ENCODE results near the gene KCNMA1.

Gene KCNMA1

DNA sequence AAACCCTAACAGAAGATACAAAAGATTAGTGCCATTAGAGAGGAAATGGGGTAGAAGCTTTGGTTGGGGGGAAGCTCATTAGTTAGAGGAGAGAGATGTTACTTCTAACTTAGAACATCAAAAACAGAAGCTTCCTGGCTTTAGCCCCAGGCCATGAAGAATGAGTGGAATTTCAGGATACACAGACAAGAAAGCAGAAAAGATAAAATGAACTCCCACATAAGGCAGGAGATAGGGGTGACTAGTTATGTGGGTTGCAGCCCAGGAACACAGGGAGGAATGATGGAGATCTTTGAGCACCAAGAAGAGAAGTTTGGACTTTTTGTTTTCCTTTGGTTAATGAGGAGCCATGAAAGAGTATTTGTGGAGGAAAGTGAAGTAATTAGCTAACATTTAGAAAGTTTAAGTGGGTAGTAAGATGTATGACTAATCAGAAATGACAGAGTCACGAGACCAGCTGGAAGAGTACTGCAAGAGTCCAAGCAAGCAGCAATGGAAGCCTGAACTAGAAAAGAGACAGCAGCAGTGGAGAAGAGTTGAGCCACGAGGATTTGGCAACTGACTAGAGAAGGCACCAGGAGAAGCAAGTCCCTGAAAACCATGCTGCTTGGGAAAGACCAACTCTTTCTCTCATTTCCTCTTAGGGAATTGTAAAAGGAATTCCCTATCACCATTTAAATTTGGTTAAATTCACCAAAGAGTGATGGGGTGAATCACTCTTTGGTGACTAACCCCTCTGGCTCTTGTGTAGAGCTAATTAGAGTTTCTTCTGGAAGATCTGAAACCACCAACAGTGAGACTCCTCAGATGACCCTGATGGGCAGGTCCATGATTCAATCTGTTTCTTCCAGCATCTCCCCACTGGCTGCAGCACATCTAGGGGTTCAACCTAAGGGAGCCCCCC lies 131.9 kb downstream of the KCNMA1 start:
- DNase-seq: peak; percentile 51 to 78 (median 70)

DNA sequence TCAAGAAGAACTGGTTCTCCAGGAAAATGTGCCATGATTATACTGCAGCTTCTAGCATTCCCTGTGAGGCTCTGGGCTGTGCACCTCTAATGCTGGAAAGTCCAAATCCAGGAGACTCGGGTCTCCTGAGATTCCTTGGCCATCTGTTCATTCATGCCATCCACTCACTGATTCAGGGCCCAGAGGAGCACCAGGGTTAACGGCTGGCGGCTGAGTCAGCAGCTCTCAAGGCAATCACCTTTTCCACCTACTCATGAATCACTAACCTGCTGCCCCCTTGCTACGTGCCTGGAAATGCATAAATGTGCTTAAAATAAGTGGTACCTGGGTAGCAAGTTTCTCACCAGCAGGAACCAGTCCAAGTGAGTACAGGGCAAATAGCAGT lies 132.7 kb downstream of the KCNMA1 start:
- no peak for DNase-seq

DNA sequence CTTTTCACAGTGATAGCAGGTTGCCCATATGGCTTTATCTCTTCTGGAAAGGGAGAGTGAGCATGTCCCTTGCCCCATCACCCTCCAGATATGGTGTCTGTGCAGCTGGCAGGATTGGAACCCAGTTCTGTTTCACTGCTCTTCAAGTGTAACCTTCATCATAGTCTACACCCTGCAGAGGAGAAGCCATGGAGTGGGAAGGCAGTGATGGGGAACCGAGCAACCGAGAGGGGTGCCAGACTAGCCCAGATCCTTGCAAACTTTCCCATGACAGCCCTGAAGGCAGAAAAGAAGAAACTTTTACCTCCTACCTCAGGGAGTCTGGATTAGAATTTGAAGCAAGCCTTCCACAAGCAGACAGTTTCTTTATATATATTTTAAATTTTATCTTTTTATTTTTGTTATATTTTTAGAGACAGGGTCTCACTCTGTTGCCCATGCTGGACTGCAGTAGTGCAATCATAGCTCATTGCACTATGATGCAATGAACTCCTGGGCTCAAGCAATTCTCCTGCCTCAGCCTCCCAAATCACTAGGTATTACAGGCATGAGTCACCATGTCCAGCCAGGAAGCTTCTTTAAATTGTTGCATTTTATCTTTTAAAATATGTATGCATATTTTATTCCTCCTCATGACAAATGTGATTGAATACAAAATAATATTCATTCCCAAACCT lies 133.3 kb downstream of the KCNMA1 start:
- DNase-seq: peak in 3 of 4 experiments; percentile 11 to 40 (median 32)

DNA sequence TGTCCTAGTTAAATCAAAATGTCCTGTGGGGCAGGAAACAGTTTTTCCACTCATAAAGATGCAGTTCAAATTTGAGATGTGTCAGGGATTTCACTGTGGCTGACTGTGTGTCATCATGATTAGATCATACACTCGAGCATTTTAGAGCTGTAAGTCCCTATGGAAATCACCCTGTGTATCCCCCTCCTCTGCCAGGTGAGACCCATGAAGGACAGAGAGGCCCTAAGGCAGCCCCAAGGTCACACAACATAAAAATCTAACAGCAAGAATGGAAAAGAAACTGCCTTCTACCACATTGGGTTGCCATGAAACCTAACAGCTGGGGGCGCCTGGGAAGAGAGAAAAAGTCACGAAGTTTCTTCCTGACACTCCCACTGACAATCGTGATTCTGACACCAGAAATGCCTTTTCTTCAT lies 135.8 kb downstream of the KCNMA1 start:
- peak; percentile 12 to 52 (median 25) for DNase-seq

DNA sequence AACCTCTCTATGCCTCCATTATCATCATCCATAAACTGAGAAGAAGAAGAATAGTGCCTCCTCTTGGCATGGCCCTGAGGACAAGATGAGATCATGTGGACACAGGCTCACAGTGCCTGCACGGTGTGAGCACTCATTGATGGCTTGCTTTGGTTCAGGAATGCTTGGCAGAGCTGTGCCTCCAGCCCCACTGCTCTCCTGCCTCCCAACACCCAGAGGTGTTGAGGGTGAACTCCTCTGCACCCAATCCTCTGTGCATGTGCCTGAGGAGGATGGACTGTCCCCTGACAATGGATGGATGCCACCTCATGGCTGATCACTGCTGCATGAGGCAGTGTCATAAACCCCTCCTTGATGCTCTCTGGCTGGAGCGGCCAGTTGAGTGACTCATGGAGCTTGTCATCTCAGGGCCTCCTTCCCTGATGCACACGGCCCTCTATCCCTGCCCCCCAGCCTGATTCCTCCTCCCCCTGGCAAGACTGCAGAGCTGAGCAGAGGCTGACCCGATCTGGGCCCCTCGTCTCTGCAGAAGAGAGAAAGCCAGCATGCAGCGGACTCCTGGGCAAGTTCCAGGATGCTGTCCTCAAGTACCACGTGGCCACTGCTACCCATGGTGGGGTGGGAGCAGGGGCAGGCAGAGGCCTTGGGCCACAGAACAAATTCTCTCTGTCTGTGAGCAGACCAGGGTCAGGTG lies 136.3 kb downstream of the KCNMA1 start:
- DNase-seq: peak in 3 of 4 experiments; percentile 45

DNA sequence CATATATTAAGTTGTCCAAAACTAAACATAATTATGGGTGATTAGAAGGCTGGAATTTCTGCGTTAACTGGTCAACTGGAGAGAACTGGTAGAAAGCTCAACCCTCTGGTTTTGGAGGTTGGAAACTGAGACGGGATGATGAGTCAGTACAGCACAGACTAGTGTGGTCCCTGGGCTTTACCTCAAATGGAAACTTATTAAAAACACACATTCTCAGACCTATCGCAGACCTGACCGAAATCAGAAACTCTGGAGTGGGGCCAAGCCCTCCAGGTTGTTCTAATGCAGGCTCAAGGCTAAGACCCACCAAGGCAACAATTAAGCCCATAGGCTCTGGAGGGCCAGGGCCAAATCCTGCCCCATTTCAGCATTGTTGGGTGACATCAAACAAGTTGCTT lies 136.9 kb downstream of the KCNMA1 start:
- DNase-seq: no peak

DNA sequence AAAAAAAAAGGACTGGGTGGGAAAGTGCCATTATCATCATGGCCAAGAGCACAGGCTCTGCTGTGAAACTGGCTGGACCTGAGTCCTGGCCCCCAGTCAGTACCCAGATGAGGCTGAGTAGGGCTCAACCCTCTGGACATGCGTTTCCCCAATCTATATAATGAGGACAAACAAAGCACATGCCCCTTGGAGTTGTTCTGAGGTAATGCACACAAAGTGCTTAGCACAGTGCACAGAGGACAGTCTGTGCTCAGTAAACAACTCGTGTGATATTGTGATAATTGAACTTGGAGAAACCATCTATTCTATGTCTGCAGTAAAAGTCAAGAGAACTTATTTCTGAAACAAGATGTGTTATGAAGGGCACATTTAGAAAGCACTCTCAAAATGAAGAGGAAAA lies 138.8 kb downstream of the KCNMA1 start:
- no peak for DNase-seq

DNA sequence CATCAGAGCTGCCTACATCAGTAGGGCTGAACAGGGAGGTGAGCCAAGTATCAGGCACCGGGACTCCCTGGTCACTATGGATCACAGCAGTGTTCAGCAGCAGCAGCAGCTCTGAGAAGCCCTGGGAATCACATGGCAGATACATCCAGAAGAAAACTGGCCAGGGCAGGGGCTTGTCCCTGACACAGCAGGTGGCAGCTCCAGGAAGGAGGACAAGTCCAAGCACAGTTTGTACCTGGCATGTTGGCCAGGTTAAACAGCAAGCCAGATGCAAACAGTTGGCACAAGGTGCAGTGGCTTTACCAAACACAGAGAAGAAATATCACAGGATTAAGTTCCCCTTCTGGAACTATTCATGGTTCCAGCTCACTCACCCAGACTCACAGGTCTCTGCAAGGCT lies 139.4 kb downstream of the KCNMA1 start:
- peak in 2 of 4 experiments; percentile 6 to 14 for DNase-seq

DNA sequence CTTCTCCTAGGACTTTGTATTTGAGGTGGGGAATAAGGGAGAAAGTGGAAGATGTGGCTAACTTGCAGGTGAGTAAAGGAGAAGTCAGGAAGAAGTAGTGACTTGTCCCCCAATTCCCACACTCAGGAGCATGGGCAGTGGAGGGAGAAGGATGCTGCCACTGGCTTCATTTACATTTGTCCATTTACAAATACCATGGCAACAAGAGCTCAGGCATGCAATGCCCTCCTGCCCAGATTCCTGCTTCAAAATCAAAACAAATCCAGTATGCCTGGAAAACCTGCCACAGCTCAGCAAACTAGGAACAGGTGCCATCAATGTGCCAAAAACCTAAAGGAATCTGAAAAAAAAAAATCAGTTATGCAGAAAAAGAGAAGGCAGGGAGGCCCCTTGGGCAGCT lies 139.9 kb downstream of the KCNMA1 start:
- no peak for DNase-seq

DNA sequence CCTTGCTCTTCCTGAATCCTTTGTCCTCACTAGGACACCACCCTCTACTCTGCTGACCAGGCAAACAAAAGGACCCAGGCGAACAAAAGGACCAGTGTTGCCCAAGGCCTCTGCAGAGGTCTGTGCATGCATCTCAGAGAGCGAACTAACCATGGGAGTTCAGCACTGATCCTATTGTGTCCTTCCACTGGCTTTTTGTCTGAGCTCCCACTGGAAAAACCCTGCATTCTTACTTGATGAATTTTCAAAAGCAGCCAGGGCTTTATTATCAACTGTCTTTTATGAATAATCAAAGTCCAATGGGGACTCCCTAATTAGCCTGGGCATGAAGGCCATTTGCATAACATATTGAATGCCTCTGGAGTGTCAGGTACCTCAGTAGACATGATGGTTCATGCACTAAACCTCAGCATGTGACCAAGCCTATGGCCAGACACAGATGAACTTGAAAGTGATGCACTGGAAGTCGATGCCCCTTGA lies 140.6 kb downstream of the KCNMA1 start:
- DNase-seq: no peak

DNA sequence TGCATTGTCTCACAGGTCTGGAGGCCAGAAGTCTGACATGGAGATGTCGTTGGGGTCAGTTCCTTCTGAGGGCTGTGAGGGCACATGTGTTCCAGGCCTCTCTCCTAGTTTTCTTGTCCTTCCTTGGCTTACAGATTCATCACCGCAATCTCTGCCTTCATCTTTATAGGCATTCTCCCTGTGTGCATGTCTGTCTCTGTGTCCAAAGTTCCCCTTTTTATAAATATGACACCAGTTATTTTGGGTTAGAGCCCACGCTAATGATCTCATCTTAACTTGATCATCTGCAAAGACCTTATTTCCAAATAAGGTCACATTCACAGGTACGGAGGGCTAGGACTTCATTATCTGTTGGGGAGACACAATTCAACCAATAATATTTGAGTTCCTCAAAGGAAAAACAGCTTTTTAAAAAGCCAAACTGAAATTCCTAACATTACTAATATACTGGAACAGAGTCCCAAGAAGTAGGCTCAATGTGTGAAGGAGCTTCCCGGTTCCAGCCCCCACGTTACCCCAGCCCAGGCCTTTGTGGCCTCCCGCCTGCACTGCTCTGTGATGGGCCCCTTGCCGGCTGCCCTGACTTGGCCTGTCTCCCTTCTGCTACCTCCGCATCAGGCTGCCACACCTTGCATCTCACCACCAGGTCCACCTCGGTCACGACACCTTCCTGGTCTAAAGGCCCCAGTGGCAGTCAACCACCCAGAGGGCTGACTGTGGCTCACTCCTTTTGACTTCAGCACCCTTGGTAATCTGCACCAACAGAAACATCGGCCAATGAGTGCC lies 142.7 kb downstream of the KCNMA1 start:
- peak; percentile 26 to 70 (median 46) for DNase-seq

DNA sequence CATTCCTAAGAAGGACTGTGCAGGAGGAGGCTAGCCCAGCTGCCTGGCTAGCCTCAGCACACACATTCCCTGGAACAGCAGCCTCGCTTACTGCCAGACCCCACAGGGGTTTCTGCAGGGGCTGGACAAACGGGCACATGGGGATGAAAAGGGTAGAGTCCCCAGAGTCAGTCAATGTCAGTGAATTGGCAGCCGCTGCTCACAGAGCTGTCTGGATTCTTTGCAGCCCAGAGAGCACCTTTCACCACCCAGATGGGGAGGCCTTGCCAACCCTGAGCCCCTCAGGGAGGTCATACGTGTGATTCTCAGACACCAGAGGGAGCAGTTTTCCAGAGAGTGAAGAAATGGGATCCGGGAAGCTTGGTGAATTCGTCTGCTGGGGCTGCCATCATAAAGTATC lies 143.3 kb downstream of the KCNMA1 start:
- DNase-seq: no peak

DNA sequence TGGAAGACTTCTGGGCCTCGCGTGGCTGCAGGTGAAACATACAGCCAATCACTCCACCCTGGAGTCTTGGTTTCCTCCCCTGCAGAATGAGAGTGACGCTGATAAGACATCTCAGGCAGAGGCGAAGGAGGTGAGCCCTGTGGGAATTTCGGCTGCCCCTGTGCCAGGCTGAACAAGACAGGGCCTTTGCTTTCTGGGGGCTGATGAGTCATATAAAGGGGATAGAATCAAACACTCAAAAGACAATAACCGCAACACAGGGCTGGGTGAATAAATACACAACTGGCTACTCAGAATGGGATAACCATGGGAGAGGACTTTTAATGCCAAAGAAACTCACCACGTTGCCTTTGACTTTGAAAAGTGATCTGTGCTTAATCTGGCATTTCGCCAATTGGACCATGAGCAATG lies 143.8 kb downstream of the KCNMA1 start:
- no peak for DNase-seq

DNA sequence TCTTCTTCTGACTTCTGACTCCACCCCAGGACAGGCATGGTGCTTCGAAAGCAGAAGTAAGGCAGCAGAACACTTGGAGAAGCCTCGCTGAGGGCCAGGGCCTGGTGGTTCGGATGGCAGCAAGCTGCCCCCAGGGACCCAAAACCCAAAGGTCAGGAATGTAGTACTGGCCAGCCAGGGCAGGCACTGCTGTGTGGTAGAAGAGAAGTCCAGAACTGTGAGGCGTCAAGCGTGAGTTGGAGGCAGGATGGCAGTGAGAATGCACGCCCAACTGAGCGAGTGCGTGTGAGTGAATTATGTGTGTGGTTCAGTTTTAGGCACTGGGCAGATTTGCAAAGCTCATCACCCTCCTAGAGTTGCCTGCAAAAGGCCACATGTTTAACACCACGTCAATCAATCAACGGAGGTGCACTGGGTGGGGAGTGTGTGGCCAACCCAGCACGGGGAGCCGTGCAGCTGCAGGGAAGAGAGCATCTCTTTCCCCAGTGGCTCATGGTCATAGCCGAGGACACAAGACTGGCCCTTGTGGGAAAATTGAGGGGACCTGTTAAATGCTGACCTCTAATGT lies 144.3 kb downstream of the KCNMA1 start:
- peak in 1 of 4 experiments; percentile 13 for DNase-seq

DNA sequence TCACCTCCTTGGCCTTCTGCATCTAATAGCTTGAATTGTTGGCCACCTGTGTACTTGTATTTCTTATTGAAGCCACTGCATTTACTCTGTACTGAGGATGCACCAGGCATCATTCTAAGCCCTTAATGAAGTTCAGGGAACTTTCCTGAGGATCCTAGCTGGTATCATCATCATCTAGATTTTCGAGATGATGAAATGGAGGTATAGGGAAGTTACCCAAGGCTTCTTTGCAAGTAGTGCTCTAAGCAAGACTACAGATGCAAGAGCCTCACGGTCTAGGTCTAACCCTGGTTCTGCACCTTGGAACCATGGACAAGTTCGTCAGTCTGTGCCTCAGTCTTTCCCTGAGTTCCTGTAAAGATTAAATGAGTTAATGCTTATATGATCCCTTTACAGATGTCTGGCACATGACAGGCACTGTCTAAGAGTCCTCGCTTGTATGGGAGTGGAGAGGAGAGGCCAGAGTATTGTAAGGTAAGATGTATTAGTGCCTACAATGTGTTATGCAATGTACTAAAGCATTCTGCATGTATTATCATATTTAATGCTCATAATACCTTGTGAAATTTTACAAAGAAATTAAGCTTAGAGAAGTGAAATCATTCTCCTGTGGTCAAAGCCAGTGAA lies 145.1 kb downstream of the KCNMA1 start:
- DNase-seq: peak in 3 of 4 experiments; percentile 12 to 45 (median 37)

DNA sequence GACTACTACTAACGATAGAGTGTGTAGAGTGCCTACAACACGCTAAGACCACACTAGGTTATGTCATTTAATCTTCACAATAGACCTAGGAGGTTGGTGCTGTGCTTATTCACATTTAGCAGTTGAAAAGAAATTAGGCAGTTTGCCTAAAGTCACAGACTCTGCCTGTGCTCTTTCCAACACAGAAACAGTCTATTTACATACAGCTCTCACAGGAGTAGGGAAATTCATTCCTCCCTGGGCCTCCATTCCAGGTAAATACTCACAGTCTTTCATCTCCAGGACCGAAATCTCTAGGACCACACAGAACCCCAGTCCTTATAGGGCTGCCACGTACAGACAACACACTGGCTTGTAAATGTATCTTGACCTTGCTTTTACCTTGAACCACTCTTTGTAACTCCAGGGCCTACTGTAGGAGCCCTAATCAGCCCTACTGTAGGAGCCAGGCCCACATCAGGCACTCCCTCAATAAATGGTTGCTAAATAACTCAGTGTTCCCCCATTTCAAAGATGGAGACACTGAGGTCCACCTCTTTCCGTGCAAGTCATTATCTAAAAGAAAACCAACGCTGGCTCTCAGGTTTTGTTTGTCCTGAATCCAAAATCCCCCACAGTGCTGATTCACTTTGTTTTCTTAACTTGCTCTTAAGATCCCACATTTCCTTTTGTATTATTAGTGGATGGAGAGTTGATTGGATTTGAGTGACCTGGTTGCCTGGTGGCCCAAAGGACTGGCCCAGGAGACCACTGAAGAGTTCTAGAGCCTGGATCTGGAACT lies 146.9 kb downstream of the KCNMA1 start:
- no peak for DNase-seq

DNA sequence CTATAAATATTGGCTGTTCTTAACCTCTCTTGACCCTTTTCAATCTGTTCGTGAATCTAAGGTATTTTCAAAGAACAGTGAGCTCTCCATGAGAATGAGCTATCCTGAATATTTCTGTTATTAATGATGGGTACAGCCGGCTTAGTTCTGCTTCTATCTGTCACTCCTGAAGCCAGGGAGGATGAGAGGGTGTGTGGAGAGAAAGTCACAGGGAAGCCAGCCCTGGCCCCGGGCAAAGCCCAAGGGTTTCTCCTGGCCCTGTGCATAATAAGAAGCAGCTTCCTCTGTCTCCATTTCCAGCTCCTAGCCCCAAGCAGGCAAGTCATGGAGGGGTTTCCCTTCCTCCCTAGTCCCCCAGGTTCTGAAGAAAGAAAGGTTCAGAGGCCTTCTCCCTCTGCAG lies 151.1 kb downstream of the KCNMA1 start:
- no peak for DNase-seq

DNA sequence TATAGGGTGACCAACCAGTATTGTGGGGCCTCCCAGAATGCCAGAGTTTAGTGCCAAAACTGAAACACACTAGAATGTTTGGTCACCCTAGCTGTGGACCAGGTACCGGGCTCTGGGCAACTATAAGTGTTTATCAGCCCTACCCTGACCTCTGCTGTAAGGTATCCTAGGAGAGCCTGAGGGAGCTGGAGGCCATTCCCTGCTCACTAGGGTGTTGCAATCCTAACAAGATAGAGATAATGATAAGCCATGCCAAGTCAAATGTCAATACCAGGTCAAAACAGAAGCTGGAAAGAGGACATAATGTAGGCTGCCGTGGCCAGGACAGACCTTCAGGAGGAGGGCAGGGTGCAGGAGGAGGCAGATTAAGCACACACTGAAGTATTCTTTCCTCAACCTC lies 151.8 kb downstream of the KCNMA1 start:
- no peak for DNase-seq

DNA sequence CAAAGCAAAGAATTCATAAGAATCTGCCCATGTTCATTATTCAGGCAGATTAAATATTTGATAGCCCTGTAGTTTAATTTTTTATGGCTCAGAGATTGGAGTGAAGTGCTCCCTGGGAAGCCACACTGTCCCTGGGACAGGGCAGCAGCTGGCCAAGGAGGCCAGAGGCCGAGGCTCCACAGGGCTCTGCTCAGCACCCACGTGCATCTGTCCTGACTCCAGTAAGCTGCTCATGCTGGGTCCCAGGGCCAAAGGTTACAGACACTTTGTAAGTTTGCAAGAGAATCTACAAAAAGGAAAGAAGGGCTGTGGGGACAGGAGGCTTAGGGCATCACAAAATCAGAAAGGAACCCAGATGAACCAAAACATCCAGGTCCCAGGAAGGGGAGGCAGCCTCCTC lies 155.5 kb downstream of the KCNMA1 start:
- DNase-seq: no peak

DNA sequence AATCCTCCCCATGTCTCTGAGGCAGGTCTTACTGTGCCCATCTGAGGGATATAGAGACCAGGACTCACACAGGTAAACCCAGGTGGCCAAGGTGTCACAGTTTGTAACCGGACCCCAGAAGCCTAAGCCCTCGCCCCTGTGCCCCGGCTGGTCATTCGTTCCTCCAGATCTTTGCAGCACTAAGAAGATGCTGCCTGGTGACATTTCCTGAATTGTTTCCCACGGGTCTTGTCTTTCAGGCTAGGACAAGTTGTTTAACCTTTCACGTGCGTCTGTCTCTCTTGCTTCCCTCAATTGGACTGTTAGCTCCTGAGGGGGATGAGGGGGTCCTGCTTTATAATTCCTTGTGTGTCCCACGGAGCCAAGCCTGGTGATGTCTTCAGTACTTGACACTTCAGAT lies 158.0 kb downstream of the KCNMA1 start:
- DNase-seq: no peak

DNA sequence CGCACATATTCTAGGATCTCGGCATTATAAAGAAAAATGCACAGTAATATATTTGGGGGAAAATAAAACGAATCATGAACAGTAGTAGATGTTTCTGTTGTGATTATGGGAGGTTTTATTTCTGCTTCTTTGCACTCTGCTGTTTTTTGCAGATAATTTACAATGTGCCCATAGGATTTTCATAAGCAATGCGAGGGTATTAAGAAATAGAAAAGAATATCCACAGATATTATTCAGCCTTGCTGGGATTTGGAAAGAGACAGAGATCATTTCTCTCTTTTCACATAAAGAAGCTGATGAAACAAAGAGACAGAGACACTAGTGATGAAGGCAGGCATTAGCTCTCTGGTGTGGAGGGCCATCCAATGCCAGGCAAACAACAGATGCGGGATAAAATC lies 158.6 kb downstream of the KCNMA1 start:
- no peak for DNase-seq

Measured in suppressor macrophage (primary cell).